HG03521 (cell line): ENCODE results near the gene TNNI2.
"Not testable (repeated sequence)": the region's sequence is repeated elsewhere in the genome, so short reads cannot be mapped to it uniquely, and the experiment has no call there.

Experiments used
- ATAC-seq: cut with Tn5 transposase; IDR thresholded peaks from one replicate; pipeline ENCODE4 v1.9.1; 2021; ENCODE audit warnings: mild to moderate bottlenecking, moderate library complexity; ENCODE audit not compliant: unreplicated experiment

Gene TNNI2

DNA sequence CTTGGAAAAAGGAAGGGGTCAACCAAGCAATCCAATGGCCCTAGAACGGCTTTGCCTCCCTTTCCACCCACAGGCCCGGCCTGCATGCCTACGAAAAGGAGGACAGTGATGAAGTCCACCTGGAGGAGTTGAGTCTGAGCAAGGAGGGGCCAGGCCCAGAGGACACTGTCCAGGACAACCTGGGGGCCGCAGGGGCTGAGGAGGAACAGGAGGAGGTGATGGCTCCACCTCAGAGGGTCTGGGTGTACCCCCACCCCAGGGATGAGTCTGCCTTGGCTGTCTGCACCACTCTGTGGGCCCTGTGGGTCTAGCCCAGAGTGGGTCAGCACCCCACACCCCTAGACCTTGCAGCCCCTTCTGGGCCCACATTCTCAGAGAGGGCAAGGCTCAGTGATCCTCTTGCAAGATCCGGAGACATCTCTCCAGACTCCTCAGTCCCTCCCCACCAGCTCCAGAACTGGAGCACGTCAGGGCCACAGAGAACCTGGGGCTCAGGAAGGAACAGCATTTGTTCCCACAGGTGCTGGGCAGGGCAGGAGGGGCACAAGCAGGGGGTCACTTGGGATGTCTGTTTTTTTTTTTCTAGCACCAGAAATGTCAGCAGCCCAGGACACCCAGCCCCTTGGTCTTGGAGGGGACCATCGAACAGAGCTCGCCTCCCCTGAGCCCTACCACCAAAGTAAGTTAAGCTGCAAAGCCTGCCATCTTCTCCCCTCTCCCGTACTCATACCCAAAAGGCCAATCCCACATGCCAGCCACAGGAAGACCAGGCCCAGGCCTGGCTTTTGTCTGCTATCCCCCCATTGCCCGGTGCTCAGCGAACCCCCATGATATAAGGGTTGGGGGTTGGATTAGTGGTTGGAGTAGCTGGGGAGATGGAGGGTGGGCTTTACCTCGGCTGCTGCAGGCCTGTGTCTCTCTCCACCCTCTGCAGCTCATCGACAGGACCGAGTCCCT lies 44.8 kb downstream of the TNNI2 start:
- ATAC-seq: no peak

DNA sequence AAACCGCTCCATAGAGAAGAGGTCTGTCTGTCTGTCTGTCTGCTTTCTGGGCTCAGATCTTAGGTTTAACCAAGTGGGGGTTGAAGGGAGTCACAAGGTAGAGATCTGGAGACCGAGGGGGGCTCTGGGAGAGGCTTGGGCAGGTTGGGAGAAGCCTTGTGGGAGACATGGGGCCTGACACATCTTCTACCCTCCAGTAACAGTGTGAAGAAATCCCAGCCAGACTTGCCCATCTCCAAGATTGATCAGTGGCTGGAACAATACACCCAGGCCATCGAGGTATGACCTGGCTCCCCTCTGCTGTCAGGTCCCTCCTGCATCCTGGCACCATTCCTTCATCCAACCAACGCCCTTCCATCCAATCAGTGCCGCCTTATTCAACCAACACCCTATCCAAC lies 45.5 kb downstream of the TNNI2 start:
- ATAC-seq: no peak

DNA sequence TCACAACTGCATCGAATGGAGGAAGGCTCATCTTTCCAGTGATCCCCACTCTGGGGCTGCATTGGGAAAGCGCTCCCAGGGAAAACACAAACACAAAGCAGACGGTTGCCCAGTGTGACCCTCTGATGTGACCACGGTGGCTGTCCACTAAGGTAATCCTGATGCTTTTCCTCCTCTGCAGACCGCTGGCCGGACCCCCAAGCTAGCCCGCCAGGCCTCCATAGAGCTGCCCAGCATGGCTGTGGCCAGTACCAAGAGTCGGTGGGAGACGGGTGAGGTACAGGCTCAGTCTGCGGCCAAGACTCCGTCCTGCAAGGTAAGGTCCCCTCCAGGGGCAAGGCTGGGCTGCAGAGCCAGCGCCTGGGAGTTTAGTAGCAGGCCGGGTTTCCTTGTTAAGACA lies 47.8 kb downstream of the TNNI2 start:
- not testable (repeated sequence) for ATAC-seq

DNA sequence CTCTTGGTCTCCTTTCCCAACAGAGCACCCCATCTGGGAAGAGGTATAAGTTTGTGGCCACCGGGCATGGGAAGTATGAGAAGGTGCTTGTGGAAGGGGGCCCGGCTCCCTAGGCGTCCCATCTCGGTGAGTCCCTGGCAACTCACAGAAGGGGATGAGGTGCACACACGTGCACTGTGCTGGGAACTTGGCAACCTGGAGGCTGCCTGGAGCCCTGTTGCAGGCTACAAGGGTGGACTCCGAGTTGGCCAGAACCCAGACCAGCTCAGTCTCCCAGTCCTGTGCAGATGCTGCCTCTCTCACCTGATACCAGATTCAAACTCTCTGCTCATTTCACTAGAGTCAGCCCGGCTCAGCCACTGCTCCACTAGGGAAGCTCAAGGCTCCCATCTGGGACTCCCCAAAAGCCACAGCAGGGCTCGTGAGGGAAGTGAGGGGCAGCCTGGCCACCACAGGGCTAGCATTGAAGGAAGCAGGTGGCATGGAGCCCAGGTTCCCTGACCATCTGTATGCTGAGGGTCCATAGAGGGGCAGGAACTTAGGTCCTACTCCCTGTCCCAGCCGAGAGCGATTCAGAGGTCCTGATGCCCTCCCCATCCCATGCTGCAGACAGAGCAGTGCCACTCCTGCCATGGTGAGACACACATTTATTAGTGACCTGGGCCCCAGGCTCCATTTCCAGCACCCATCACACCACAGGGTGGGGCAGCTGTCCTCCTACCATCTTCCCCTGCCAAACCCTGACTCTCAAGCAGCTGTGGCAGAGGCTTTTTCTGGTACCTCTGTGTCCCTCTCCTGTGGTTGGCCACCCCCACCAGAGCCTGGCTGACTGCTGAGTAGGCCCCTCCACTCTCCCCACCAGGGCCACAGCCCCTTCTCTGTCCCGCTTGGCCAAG lies 48.9 kb downstream of the TNNI2 start:
- ATAC-seq: no peak

DNA sequence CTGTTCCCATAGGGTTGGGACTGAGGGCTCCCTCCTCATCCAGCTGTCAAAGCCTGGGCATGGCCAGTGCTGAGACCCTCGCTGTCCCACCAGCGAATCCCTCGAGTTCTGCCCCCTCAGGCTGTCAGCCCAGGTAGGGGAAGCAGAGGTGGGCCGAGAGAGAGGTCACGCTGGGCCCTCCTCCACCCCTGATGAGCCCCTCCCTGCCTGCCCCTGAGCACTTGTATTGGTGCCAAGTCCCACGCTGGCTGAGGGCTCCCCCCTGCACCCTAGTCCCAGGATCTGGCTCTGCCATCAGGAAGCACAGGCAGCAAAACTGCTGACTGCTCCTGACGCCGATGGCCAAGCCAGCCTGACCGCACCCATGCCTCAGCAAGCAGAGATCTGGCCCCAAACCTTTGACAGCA lies 49.6 kb downstream of the TNNI2 start:
- no peak for ATAC-seq

DNA sequence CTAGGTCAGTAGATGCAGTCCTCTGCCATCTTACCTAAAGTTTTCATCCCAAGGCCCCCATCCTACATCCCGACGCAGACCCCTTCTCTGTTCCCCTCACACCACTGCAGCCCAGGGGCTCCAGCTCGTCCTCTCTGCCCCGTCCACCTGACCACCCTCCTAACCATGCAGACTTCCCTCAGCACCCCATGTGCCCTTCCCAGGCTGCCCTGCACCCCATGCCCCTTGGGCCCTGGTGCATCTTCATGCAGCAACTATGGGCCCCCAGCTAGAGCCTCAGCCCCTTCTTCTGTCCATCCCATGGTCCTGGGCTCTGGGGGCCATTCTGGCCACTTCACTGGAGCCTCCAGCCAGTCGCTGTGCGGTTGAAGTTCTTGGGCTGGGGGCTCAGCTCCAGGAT lies 50.0 kb downstream of the TNNI2 start:
- ATAC-seq: no peak

DNA sequence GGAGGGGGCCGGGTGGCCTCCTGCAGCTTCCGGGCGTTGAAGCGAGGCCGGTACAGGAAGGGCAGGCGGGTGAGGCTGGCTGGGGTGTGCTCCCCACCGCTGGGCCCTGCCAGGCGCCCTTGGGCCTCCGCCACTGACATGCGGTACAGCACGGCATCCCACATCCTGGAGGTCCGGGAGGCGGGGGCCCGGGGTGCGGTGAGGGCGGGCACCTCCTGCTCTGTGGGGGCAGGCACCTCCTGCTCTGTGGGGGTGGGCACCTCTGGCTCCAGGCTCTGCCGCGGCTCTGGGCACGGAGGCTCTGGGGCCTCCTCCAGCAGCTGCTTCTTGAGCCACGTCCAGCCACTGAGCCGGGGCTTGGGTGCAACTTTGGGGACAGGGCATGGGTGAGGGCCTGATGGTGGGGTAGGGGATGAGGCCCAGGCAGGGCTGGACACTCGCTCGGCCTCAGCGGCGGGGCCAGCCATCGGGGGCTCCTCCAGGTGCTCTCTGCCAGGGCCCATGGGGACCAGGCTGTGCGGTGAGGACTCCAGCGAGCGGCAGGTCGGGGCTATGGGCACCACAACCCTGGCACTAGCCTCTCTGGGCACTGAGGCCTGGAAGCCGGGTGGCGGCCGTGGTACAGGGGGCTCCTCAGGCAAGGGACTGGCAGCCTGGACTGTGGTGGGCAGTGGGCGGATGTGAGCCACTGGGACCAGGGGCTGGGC lies 50.6 kb downstream of the TNNI2 start:
- ATAC-seq: no peak

DNA sequence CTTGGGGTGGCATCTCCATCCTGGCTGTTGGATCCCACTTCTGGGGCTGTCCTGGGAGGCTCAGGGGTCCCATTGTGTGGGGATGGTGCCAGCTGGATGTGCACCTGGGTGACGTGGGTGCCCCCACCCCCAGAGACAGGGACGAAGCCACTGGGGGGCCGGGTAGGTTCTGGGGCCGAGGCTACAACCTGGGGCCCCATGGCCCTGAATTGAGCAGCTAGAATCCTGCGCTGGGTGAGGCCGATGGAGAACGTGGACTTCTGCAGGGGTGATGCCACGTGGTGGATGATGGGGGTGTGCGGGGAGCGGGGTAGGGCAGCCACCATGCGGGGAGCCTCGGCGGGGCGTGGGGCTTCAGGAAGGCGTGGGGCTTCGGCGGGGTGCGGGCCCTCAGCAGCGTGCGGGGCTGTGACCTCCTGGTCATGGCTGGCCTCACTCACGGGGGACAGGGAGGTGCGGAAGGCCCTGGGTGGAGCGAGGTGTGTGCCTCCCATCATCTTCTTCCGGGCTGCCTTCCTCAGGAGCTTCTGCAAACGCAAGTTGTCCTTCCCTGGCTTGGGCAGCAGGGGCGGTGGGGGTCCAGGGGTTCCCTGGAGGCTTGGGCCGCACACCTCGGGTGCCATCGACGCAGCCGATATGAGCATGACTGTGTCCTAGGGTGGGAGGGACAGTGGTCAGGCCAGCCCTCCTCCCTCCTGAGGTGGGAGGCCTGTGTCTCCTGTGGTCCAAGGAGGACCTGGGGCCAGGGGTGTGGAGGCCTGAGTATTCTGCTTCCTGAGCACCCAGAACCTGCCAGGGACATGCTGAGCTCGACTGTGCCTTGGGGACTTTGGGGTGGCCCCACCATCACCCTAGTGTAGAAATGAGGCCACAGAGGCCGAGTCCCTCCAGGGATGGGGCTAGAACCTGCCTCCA lies 51.4 kb downstream of the TNNI2 start:
- no peak for ATAC-seq
